ENCODE data around the gene GLIS2. TPM values are rescaled to one million over a fixed set of nuclear protein-coding genes. Genes with fewer than 3 reads are reported as not detected.

The GLIS2 gene
- total RNA-seq, 1 experiment from 2014 or later = 44.2 TPM

DNA sequence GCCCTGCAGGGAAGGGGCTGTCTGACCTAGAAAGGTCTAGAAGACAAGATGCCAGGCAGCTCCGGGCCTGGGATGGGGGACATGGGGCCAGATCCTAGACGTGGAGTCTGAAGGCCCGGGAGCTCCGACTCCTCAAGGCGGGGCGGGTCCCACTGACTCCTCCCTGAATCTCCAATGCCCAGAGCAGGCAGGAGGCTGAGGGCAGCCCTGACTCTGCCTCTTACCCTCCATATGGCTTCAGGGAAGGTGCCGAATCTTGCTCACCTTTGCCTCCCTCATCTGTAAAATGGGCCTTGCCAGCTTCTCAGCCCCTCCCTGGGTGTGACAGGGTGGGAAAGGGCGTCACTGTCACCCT lies 70.6 kb downstream of the GLIS2 start:
- Histone ChIP-seq H3K36me3 (ENCODE audit: low read depth) (no peaks in the 10 kb centered on the region), H3K4me2 (no peak overlapping the region), H3K79me2 (ENCODE audit: low read depth) (no peaks in the 10 kb centered on the region), H3K27me3 (ENCODE audit: insufficient read depth, low read depth) (no peaks in the 10 kb centered on the region), H3F3A (ENCODE audit: insufficient read depth, low read depth) (no peaks in the 10 kb centered on the region), H3K9me2 (ENCODE audit: insufficient read depth) (no peaks in the 10 kb centered on the region), H3K4me1 (replicated peaks; ENCODE audit: insufficient read depth) (peaks cover 8% of the 10 kb centered on the region; the same call in 1 of the 2 replicates), H3K4me3 (no peak overlapping the region), H2AFZ (no peak overlapping the region), H3K27ac (no peak overlapping the region), H4K20me1 (ENCODE audit: insufficient read depth) (no peaks in the 10 kb centered on the region), H3K9me3 (ENCODE audit: insufficient read depth, low read depth) (no peaks in the 10 kb centered on the region)
- no TSS peak for BruUV-seq (replicated peaks)
- ChIA-PET POLR2A (ENCODE audit: unreplicated experiment) (no interaction called here), CTCF (no interaction called here)
- intact Hi-C loops (cut with micrococcal nuclease; ENCODE audit: unreplicated experiment) = no loop called here
- DNase-seq = no peak
- TF ChIP-seq EZH2 (IDR thresholded peaks at IDR 0.05; ENCODE audit: low read depth) = no peak
- TF ChIP-seq, protein P1, sequence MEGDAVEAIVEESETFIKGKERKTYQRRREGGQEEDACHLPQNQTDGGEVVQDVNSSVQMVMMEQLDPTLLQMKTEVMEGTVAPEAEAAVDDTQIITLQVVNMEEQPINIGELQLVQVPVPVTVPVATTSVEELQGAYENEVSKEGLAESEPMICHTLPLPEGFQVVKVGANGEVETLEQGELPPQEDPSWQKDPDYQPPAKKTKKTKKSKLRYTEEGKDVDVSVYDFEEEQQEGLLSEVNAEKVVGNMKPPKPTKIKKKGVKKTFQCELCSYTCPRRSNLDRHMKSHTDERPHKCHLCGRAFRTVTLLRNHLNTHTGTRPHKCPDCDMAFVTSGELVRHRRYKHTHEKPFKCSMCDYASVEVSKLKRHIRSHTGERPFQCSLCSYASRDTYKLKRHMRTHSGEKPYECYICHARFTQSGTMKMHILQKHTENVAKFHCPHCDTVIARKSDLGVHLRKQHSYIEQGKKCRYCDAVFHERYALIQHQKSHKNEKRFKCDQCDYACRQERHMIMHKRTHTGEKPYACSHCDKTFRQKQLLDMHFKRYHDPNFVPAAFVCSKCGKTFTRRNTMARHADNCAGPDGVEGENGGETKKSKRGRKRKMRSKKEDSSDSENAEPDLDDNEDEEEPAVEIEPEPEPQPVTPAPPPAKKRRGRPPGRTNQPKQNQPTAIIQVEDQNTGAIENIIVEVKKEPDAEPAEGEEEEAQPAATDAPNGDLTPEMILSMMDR (conservative IDR thresholded peaks at IDR 0.05) = no peak

DNA sequence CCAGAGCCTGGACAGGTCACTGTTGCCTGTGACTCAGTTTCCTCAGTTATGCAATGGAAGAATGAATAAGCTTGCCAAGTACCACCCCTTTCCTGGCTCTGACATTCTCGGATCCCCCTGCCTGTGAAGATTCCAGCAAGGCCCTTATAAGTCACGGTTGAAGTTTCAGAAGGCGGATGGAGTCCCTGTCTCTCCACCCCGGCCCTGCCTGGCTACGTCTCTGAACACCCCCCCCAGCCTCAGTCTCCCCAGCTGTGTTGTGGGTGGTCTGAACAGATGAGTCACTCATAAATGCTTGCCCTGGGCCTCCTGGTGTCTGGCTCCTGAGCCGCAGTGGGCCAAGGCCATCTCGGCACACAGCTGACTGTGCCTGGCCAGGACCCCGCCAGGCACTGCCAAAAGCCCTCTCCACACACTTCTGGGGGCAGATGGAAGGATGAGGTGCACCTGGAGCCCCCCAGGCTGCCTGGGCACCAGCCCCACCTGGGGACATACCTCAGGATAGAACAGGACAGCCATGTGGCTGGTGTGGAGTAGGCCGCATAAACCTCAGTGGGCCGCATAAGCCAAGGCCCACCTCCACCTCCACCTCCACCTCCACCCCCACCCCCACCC lies 71.2 kb downstream of the GLIS2 start:
- CTCF ChIA-PET = no interaction called here

DNA sequence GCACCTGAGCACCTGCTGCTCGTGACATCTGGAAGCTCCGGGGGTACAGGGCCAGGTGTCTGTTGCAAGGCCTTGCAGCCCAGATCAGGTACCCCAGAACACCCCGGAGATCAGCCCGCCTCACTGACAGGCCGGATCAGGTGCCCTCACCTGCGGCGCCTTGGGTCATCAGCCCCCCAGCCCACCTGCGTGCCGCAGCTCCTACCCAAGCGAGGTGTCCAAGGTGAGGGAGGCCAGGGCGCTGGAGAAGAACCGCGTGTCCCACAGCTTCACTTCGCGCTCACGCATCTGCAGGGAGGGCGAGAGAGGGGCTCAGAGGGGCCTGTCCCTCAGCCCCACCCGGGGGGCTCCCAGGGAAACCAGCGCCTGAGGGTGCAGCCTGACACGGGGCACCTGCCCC lies 71.9 kb downstream of the GLIS2 start:
- no peaks in the 10 kb centered on the region for H3K36me3 ChIP-seq (ENCODE audit: low read depth)
- no peaks in the 10 kb centered on the region for H4K20me1 ChIP-seq (ENCODE audit: insufficient read depth)
- H3K79me2 ChIP-seq (ENCODE audit: low read depth) = no peaks in the 10 kb centered on the region
- POLR2A ChIA-PET (ENCODE audit: unreplicated experiment) = interaction anchor here (0.5 to 1.4 kb wide), 5 partner anchors 12 to 1378 kb away, joined by 5 to 9 read pairs (median 6); no protein-coding TSS in a partner anchor
- no peak for DNase-seq
- no peak overlapping the region for H3K4me3 ChIP-seq
- no peaks in the 10 kb centered on the region for H3K27me3 ChIP-seq (ENCODE audit: insufficient read depth, low read depth)
- no peaks in the 10 kb centered on the region for H3K9me2 ChIP-seq (ENCODE audit: insufficient read depth)
- no TSS peak for BruUV-seq (replicated peaks)
- intact Hi-C loops (cut with micrococcal nuclease; ENCODE audit: unreplicated experiment) = loop anchor here (1.0 kb wide), 1 partner anchor 12 kb away; no protein-coding TSS in a partner anchor
- TF ChIP-seq, protein P1 (conservative IDR thresholded peaks at IDR 0.05) = no peak
- TF ChIP-seq EZH2 (IDR thresholded peaks at IDR 0.05; ENCODE audit: low read depth) = no peak
- CTCF ChIA-PET = no interaction called here
- H3K27ac ChIP-seq = no peak overlapping the region
- H3K9me3 ChIP-seq (ENCODE audit: insufficient read depth, low read depth) = no peaks in the 10 kb centered on the region
- no peak overlapping the region for H3K4me2 ChIP-seq
- no peak overlapping the region for H2AFZ ChIP-seq
- H3F3A ChIP-seq (ENCODE audit: insufficient read depth, low read depth) = no peaks in the 10 kb centered on the region; the same call in 1 of the 2 replicates
- peaks cover 12% of the 10 kb centered on the region for H3K4me1 ChIP-seq (replicated peaks; ENCODE audit: insufficient read depth)

More for the DNA sequence above, 71.2 kb downstream of the GLIS2 start:
- Histone ChIP-seq H3F3A (ENCODE audit: insufficient read depth, low read depth) (no peaks in the 10 kb centered on the region), H3K27me3 (ENCODE audit: insufficient read depth, low read depth) (no peaks in the 10 kb centered on the region), H4K20me1 (ENCODE audit: insufficient read depth) (no peaks in the 10 kb centered on the region), H3K79me2 (ENCODE audit: low read depth) (no peaks in the 10 kb centered on the region), H3K4me1 (replicated peaks; ENCODE audit: insufficient read depth) (peaks cover 8% of the 10 kb centered on the region; the same call in 1 of the 2 replicates), H3K4me2 (no peak overlapping the region), H2AFZ (no peak overlapping the region), H3K9me2 (ENCODE audit: insufficient read depth) (no peaks in the 10 kb centered on the region), H3K9me3 (ENCODE audit: insufficient read depth, low read depth) (no peaks in the 10 kb centered on the region), H3K36me3 (ENCODE audit: low read depth) (no peaks in the 10 kb centered on the region), H3K27ac (no peak overlapping the region), H3K4me3 (no peak overlapping the region)
- DNase-seq = no peak
- POLR2A ChIA-PET (ENCODE audit: unreplicated experiment) = interaction anchor here (0.6 to 1.4 kb wide), 2 partner anchors 12 to 53 kb away, joined by 6 to 9 read pairs; no protein-coding TSS in a partner anchor
- intact Hi-C loops (cut with micrococcal nuclease; ENCODE audit: unreplicated experiment) = no loop called here
- BruUV-seq (replicated peaks) = no TSS peak
- TF ChIP-seq, protein P1 (conservative IDR thresholded peaks at IDR 0.05) = no peak
- no peak for TF ChIP-seq EZH2 (IDR thresholded peaks at IDR 0.05; ENCODE audit: low read depth)

All from PC-9 (cell line).